Neuronal stem cell (in vitro differentiated cells): ENCODE results near the gene SPIN2A. TPM values are rescaled to one million over a fixed set of nuclear protein-coding genes. Genes with fewer than 3 reads are reported as not detected.
A peak's percentile ranks its signal among the peaks of the same experiment; 100 is the strongest.
"Not testable (repeated sequence)": the region's sequence is repeated elsewhere in the genome, so short reads cannot be mapped to it uniquely, and the experiment has no call there.

Experiments
- DNase-seq: peaks from one replicate; pipeline ENCODE4 v3.0.0-alpha.2; 2013; ENCODE audit warnings: low spot score
- H2AFZ ChIP-seq: one replicate; pipeline ENCODE4 v1.6.1; 2013; ENCODE audit warnings: mild to moderate bottlenecking, low read length, inconsistent platforms
- H2AK5ac ChIP-seq: 2 replicates; pipeline ENCODE4 v1.6.1; 2013; ENCODE audit warnings: low read depth, mild to moderate bottlenecking, inconsistent platforms, low read length, moderate library complexity, mixed read lengths
- H2BK120ac ChIP-seq: 2 replicates; pipeline ENCODE4 v1.6.1; 2013; ENCODE audit warnings: low read depth, mild to moderate bottlenecking, inconsistent platforms, low read length, moderate library complexity, mixed read lengths
- H2BK12ac ChIP-seq: one replicate; pipeline ENCODE4 v1.6.1; 2013; ENCODE audit warnings: low read length, inconsistent platforms
- H2BK15ac ChIP-seq: 2 replicates; pipeline ENCODE4 v1.6.1; 2013; ENCODE audit warnings: mild to moderate bottlenecking, low read length, inconsistent platforms, mixed read lengths
- H2BK5ac ChIP-seq: one replicate; pipeline ENCODE4 v1.6.1; 2013; ENCODE audit warnings: inconsistent platforms, mild to moderate bottlenecking, low read length, moderate library complexity
- H3K14ac ChIP-seq: one replicate; pipeline ENCODE4 v1.6.1; 2013; ENCODE audit warnings: low read length, inconsistent platforms
- H3K18ac ChIP-seq: 2 replicates; pipeline ENCODE4 v1.6.1; 2013; ENCODE audit warnings: low read length, inconsistent platforms
- H3K23ac ChIP-seq: 2 replicates; pipeline ENCODE4 v1.6.1; 2013; ENCODE audit warnings: low read depth, mild to moderate bottlenecking, mixed read lengths, low read length, inconsistent platforms; ENCODE audit not compliant: poor library complexity
- H3K27ac ChIP-seq: replicated peaks from 3 replicates; pipeline ENCODE4 v1.5.1; 2013; ENCODE audit warnings: low read length, inconsistent platforms
- H3K27me3 ChIP-seq, 3 experiments: 2 replicates each; pipeline ENCODE4 v1.6.1; 2013; ENCODE audit warnings: low read length in 3 of 3, mild to moderate bottlenecking in 2 of 3, inconsistent platforms in 1 of 3, low read depth in 1 of 3, mixed read lengths in 1 of 3, moderate library complexity in 1 of 3; ENCODE audit not compliant: control insufficient read depth in 3 of 3, insufficient read depth in 3 of 3
- H3K36me3 ChIP-seq, 2 donors: replicated peaks in 1 of 2; 2 replicates each; pipeline ENCODE4 v1.6.1; 2013; ENCODE audit warnings: low read length in 2 of 2; ENCODE audit not compliant: control insufficient read depth in 2 of 2, insufficient read depth in 2 of 2
- H3K4ac ChIP-seq: 2 replicates; pipeline ENCODE4 v1.6.1; 2013; ENCODE audit warnings: inconsistent platforms, mild to moderate bottlenecking, low read length, moderate library complexity
- H3K4me1 ChIP-seq, 2 donors: 1 replicate in 1 of 2; 2 replicates in 1 of 2; pipeline ENCODE4 v1.6.1; 2013; ENCODE audit warnings: low read length in 2 of 2, low read depth in 1 of 2; ENCODE audit not compliant: control insufficient read depth in 2 of 2, insufficient read depth in 1 of 2
- H3K4me2 ChIP-seq: one replicate; pipeline ENCODE4 v1.6.1; 2013; ENCODE audit warnings: mild to moderate bottlenecking, low read length, inconsistent platforms; ENCODE audit not compliant: insufficient read depth, poor library complexity, severe bottlenecking
- H3K4me3 ChIP-seq, 2 donors: 2 replicates each; pipeline ENCODE4 v1.5.1; 2013; ENCODE audit warnings: low read length in 2 of 2, mild to moderate bottlenecking in 2 of 2, inconsistent platforms in 1 of 2, moderate library complexity in 1 of 2
- H3K79me1 ChIP-seq: one replicate; pipeline ENCODE4 v1.6.1; 2013; ENCODE audit warnings: low read depth, mild to moderate bottlenecking, inconsistent platforms, low read length, moderate library complexity
- H3K9ac ChIP-seq: one replicate; pipeline ENCODE4 v1.6.1; 2013; ENCODE audit warnings: mild to moderate bottlenecking, low read depth, low read length, inconsistent platforms; ENCODE audit not compliant: poor library complexity
- H3K9me3 ChIP-seq, 2 donors: replicated peaks in 1 of 2; 2 replicates each; pipeline versions ENCODE3 to v1.6.1; 2013; ENCODE audit warnings: low read length in 2 of 2, mild to moderate bottlenecking in 2 of 2, inconsistent platforms in 1 of 2, low read depth in 1 of 2, mixed read lengths in 1 of 2, moderate library complexity in 1 of 2; ENCODE audit not compliant: control insufficient read depth in 2 of 2, insufficient read depth in 1 of 2
- H4K8ac ChIP-seq: one replicate; pipeline ENCODE4 v1.6.1; 2013; ENCODE audit warnings: low read depth, mild to moderate bottlenecking, inconsistent platforms, low read length, moderate library complexity
- H4K91ac ChIP-seq: one replicate; pipeline ENCODE4 v1.6.1; 2013; ENCODE audit warnings: low read length, low read depth, mild to moderate bottlenecking, inconsistent platforms; ENCODE audit not compliant: poor library complexity
- WGBS, 2 donors: extraction: QIAGEN DNeasy Blood & Tissue Kit; methylation state at CpG; one replicate each; pipeline ENCODE4 v1.1.7; 2013; ENCODE audit warnings: missing lambda C conversion rate in 2 of 2, mixed read lengths in 1 of 2; ENCODE audit not compliant: insufficient read length in 2 of 2, insufficient replicate concordance in 1 of 2; ENCODE audit errors: extremely low coverage in 2 of 2; 5-methylcytosine and 5-hydroxymethylcytosine counted together
- polyA plus RNA-seq, 2 experiments: library from polyadenylated mRNA; stranded (reverse); fragments of 200-250 nt; gene quantifications; one replicate each; pipeline ENCODE4 v1.2.3, GENCODE V29; 2013

SPIN2A gene
- 1.3 TPM for polyA plus RNA-seq (2013, experiment 1 of 2)
- 1.1 TPM for polyA plus RNA-seq (2013, experiment 2 of 2)

GRCh38 chrX:57137073-57137472 is at the start of gene SPIN2A:
TSS of gene SPIN2A (minus strand) at chrX:57137397. CDS start at chrX:57136597, 800 bp downstream.
- Histone ChIP-seq H3K9ac (peak within 1 kb of the TSS; percentile 70), H3K14ac (peak within 1 kb of the TSS; percentile 94), H2AFZ (peak within 1 kb of the TSS; percentile 72), H3K4me2 (peak within 1 kb of the TSS; percentile 57), H3K27ac (peak within 1 kb of the TSS; percentile 87), H2BK15ac (peak within 1 kb of the TSS; percentile 49), H3K4me3 (peak within 1 kb of the TSS; percentile 43 to 74), H3K18ac (peak within 1 kb of the TSS; percentile 83)
- H2BK120ac ChIP-seq, H3K4ac ChIP-seq, H2BK12ac ChIP-seq, H2AK5ac ChIP-seq, H3K9me3 ChIP-seq, H4K8ac ChIP-seq, H2BK5ac ChIP-seq, H3K4me1 ChIP-seq, H3K79me1 ChIP-seq, H3K23ac ChIP-seq, H3K27me3 ChIP-seq, H4K91ac ChIP-seq, H3K36me3 ChIP-seq: not testable (repeated sequence)
- DNase-seq, result peak; percentile 27
- no CpG with 5 or more reads among the region's 27 CpGs for WGBS, 2 donors

- Histone ChIP-seq H3K4ac (no peak overlapping the region), H3K23ac (no peak overlapping the region), H2AK5ac (no peak overlapping the region), H3K14ac (no peak overlapping the region), H3K4me2 (no peak overlapping the region), H4K8ac (no peak overlapping the region), H3K27me3 (no peaks in the 10 kb centered on the region), H3K4me1 (no peaks in the 10 kb centered on the region), H3K9me3 (no peaks in the 10 kb centered on the region), H2BK5ac (no peak overlapping the region), H2AFZ (no peak overlapping the region), H3K27ac (no peak overlapping the region), H3K36me3 (no peaks in the 10 kb centered on the region), H2BK120ac (no peak overlapping the region), H3K9ac (no peak overlapping the region), H2BK15ac (no peak overlapping the region), H3K4me3 (no peak overlapping the region), H3K79me1 (no peaks in the 10 kb centered on the region), H2BK12ac (no peak overlapping the region), H4K91ac (no peak overlapping the region), H3K18ac (no peak overlapping the region)
- no peak for DNase-seq
These were observed 41.4 kb upstream of the SPIN2A start for GRCh38 chrX:57178605-57179004.

GRCh38 chrX:57177070-57177469 is 39.9 kb upstream of the SPIN2A start:
- H2BK120ac ChIP-seq, result no peak overlapping the region
- H4K8ac ChIP-seq, result no peak overlapping the region
- no peak for DNase-seq
- H3K79me1 ChIP-seq, result peaks cover 2% of the 10 kb centered on the region
- no peak overlapping the region for H3K4me3 ChIP-seq
- no peak overlapping the region for H3K23ac ChIP-seq
- WGBS, 2 donors, result no CpG with 5 or more reads among the region's 1 CpG
- H2AK5ac ChIP-seq, result no peak overlapping the region
- no peak overlapping the region for H2AFZ ChIP-seq
- no peaks in the 10 kb centered on the region for H3K4me1 ChIP-seq
- no peak overlapping the region for H3K4me2 ChIP-seq
- H2BK12ac ChIP-seq, result no peak overlapping the region
- H3K27ac ChIP-seq, result no peak overlapping the region
- no peak overlapping the region for H4K91ac ChIP-seq
- H3K18ac ChIP-seq, result no peak overlapping the region
- no peak overlapping the region for H3K14ac ChIP-seq
- H2BK5ac ChIP-seq, result no peak overlapping the region
- no peak overlapping the region for H3K4ac ChIP-seq
- H3K27me3 ChIP-seq, result no peaks in the 10 kb centered on the region
- H3K36me3 ChIP-seq, result no peaks in the 10 kb centered on the region
- no peaks in the 10 kb centered on the region for H3K9me3 ChIP-seq
- H3K9ac ChIP-seq, result no peak overlapping the region
- H2BK15ac ChIP-seq, result no peak overlapping the region

- H2AK5ac ChIP-seq, result no peak overlapping the region
- H3K36me3 ChIP-seq, result no peaks in the 10 kb centered on the region
- no peak overlapping the region for H4K8ac ChIP-seq
- no peaks in the 10 kb centered on the region for H3K9me3 ChIP-seq
- H3K23ac ChIP-seq, result no peak overlapping the region
- peaks cover 2% of the 10 kb centered on the region for H3K79me1 ChIP-seq
- H4K91ac ChIP-seq, result no peak overlapping the region
- H3K4ac ChIP-seq, result no peak overlapping the region
- H3K27me3 ChIP-seq, result no peaks in the 10 kb centered on the region
- no peak overlapping the region for H2AFZ ChIP-seq
- H3K4me1 ChIP-seq, result no peaks in the 10 kb centered on the region
- no CpG with 5 or more reads among the region's 6 CpGs for WGBS, 2 donors
- DNase-seq, result no peak
- H3K14ac ChIP-seq, result no peak overlapping the region
- no peak overlapping the region for H3K9ac ChIP-seq
- no peak overlapping the region for H2BK120ac ChIP-seq
- no peak overlapping the region for H3K27ac ChIP-seq
- no peak overlapping the region for H3K4me2 ChIP-seq
- no peak overlapping the region for H2BK12ac ChIP-seq
- no peak overlapping the region for H2BK15ac ChIP-seq
- no peak overlapping the region for H3K4me3 ChIP-seq
- H2BK5ac ChIP-seq, result no peak overlapping the region
- H3K18ac ChIP-seq, result no peak overlapping the region
These were observed 35.3 kb upstream of the SPIN2A start for GRCh38 chrX:57172544-57172943.
